ENCODE results near the gene PRSS22.

DNA sequence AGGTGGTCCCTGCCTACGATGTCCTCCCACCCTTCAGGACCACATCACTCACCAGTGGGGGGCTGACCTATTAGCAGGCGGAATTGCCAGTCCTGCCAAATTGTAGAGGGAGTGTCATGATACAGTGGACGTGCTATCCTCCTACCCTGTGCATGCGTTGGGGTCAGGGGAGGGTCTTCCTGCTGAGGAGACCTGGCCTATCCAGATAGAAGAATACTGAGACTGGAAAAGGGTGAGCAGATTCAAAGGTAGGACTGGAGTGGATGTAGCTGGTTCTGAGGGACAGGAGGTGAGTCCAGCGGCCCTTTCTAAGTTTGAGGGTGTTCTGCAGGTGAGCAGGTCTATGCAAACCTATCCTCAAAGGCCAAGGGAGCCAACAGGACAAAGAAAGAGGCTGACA lies 51.7 kb downstream of the PRSS22 start:
- TF ChIP-seq, protein P1, sequence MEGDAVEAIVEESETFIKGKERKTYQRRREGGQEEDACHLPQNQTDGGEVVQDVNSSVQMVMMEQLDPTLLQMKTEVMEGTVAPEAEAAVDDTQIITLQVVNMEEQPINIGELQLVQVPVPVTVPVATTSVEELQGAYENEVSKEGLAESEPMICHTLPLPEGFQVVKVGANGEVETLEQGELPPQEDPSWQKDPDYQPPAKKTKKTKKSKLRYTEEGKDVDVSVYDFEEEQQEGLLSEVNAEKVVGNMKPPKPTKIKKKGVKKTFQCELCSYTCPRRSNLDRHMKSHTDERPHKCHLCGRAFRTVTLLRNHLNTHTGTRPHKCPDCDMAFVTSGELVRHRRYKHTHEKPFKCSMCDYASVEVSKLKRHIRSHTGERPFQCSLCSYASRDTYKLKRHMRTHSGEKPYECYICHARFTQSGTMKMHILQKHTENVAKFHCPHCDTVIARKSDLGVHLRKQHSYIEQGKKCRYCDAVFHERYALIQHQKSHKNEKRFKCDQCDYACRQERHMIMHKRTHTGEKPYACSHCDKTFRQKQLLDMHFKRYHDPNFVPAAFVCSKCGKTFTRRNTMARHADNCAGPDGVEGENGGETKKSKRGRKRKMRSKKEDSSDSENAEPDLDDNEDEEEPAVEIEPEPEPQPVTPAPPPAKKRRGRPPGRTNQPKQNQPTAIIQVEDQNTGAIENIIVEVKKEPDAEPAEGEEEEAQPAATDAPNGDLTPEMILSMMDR (IDR thresholded peaks at IDR 0.05; ENCODE audit: borderline replicate concordance, extremely low read depth, low read length, poor library complexity, severe bottlenecking): no peak
- TF ChIP-seq EZH2 (IDR thresholded peaks at IDR 0.05; ENCODE audit: borderline replicate concordance, low read depth, low read length, severe bottlenecking): no peak

All from DND-41 (cell line).